Activated CD4-positive, alpha-beta T cell treated with anti-CD3 and anti-CD28 coated beads, Interleukin-2, amount 50 U/mL, for 1 hour (primary cell): ENCODE measurements around the gene GNMT.
"Not testable (repeated sequence)": the region's sequence is repeated elsewhere in the genome, so short reads cannot be mapped to it uniquely, and the experiment has no call there.

Experiments
- DNase-seq: peaks from one replicate; pipeline ENCODE4 v3.0.0-alpha.2; 2020

GNMT gene

DNA sequence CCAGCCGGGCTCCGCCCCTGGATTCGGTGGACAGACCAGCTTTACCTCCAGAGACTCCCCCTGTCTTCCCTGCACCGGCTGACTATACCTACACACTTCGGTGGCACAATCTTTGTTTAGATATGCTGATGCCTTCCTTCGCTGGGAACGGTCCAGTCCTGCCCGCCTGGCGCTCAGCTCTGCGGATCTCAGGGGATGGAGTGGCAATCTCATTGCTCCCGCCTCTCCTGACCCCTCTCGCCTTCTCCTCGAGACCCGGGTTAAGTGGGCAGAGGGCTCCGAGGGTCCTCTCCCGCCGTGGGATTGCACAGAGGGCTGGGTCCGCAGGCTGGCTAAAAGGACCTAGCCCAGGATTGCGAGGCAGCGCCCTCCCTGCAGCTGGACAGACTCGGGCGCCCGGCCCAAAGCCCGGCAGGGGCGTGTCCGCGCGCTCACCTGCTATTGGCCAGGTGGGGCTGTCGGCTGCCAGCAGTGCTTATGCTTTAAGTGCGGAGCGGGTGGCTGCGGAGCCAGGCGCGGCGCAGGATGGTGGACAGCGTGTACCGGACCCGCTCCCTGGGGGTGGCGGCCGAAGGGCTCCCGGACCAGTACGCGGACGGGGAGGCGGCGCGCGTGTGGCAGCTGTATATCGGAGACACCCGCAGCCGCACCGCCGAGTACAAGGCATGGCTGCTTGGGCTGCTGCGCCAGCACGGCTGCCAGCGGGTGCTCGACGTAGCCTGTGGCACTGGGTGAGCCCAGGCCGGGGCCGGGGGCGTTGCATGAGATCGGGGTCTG, at the start of gene GNMT:
Gene GNMT, plus strand, starts transcription at position 512 of the 777 bp plus-strand sequence. Its CDS starts 14 bp downstream, at position 526.
- DNase-seq: peak; percentile 31

DNA sequence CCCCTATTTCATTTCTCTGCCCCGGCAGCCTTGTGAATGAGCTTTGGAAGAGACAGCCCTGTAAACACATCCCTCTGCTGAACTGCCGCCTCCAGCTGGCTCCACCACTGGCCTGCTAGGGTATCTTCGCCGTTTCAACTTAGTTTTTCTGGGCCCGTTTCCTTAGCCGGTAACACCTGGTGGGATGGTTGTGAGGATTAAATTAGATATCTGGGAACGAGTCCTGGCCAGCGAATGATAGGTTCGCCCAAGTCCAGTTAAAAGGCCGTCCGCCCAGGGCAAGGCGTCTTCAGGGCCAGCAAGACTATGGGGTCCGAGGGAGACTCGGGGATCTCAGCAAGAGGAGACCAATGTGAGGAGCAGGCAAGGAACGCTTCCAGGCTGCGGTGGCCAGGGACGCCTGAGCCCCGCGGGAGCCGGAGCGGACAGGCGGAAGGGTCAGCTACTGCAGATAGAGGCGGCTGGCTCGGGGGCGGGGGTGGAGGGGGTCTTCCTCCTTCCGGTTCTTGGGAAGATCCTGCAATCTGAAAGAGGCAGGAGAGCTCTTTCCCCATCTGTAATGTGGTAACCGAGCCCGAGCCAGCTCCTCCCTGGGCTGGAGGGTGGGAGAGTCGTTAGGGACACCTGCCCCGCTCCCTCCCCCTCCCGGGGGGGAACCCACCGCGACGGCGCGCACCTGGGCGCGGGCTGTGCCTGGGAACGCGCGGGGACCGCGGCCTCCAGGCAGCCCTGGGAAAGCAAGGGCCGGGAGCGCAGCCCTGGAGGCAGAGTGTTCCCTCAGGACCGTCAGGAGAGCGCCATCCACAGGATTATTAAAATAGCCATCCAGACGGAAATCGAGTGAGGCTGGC, 49.2 kb upstream of the GNMT start:
- no peak for DNase-seq

DNA sequence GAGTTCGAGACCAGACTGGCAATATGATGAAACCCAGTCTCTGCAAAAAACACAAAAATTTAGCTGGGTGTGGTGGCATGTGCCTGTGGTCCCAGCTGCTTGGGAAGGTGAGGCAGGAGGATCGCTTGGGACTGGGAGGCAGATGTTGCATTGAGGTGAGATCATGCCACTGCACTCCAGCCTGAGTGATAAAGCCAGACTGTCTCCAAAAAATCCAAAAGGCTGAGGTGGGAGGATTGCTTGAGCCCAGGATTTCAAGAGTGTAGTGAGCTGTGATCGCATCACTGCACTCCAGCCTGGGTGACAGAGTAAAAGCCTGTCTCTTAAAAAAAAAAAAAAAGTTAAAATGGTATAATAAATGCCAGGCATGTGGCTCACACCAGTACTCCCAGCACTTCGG, 46.0 kb upstream of the GNMT start:
- no peak for DNase-seq

DNA sequence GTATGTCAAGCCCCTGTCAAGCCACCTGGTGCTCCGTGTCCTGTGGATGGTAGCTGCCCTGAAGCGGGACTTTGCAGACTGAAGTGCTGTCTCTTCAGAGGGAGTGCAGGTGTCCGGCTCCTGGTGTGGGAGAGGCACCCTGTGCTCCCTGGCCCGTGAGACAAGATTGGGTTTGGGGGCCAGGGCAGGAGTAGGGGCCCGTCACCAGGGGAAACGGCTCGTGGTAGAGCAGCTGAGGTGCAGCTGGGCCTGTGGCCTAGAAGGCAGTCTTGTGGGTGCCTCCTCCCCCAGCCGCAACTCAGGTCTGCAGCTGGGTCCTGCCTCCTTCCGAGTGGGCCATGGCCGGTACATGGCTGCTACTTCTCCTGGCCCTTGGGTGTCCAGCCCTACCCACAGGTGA, 44.8 kb upstream of the GNMT start, which contains the start of gene PTCRA:
Gene PTCRA, plus strand, starts transcription at position 322 of the 400 bp plus-strand sequence. Its CDS starts 17 bp downstream, at position 339.
- no peak for DNase-seq

DNA sequence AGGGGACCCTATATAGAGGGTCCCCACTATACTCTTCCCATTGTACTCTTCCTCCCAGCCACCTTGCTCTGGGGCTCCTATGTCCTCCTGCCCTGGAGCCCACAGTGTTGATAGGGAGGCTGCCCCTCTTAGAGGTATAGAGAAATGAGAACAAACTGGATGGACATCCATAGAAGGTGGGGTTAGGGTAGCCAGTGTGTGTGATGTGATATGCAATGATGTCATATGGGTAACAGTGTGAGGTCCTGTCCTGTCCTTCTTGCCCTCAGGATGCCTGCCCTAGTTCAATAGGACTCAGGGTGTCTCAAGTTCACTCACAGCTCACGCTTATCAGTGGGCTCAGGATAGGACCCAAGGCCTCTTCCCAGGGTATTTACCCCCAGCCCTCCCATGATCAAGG, 44.3 kb upstream of the GNMT start:
- no peak for DNase-seq

DNA sequence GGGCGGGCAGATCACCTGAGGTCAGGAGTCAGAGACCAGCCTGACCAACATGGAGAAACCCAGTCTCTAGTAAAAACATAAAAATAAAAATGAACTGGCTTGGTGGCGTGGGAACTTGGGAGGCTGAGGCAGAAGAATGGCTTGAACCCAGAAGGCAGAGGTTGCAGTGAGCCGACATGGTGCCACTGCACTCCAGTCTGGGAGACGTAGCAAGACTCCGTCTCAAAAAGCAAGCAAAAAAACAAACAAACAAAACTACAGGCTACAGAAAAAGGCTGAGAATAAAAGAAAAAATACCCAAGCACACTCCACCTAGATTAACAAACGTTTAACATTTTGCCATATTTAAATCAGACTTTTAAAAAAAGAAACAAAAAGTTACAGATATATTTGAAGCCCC, 38.8 kb upstream of the GNMT start:
- no peak for DNase-seq

DNA sequence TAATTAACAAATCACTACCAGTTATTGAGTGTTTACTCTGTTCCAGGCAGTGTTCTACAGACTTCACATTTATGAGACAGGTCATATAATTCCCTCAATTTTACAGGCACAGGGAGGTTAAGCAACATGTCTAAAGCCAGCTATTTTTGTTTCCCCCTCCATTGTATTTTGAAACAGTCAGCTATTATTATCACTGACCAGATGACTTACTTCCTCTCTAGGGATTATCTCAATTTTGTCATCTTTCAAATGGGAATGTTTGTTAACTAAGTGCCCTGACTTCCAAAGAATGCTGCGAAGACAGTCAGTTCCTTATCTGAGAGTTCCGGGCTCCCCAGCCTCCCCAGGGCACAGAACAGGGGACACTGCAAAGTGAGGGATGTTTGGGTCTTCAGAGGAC, 36.9 kb upstream of the GNMT start:
- DNase-seq: no peak

DNA sequence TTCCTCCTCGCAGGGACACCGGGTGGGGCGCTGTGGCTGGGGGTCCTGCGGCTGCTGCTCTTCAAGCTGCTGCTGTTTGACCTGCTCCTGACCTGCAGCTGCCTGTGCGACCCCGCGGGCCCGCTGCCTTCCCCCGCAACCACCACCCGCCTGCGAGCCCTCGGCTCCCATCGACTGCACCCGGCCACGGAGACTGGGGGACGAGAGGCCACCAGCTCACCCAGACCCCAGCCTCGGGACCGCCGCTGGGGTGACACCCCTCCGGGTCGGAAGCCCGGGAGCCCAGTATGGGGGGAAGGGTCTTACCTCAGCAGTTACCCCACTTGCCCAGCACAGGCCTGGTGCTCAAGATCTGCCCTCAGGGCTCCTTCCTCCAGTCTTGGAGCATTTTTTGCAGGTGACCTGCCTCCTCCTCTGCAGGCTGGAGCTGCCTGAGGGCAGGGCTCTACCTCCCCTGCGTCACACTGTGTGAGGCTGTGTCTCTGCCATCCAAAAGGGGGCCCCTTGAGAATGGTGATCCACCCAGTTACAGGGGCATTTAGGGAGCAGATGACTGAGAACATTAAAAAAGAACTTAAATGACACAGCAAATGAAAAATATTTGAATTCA, 35.2 kb upstream of the GNMT start:
- no peak for DNase-seq

DNA sequence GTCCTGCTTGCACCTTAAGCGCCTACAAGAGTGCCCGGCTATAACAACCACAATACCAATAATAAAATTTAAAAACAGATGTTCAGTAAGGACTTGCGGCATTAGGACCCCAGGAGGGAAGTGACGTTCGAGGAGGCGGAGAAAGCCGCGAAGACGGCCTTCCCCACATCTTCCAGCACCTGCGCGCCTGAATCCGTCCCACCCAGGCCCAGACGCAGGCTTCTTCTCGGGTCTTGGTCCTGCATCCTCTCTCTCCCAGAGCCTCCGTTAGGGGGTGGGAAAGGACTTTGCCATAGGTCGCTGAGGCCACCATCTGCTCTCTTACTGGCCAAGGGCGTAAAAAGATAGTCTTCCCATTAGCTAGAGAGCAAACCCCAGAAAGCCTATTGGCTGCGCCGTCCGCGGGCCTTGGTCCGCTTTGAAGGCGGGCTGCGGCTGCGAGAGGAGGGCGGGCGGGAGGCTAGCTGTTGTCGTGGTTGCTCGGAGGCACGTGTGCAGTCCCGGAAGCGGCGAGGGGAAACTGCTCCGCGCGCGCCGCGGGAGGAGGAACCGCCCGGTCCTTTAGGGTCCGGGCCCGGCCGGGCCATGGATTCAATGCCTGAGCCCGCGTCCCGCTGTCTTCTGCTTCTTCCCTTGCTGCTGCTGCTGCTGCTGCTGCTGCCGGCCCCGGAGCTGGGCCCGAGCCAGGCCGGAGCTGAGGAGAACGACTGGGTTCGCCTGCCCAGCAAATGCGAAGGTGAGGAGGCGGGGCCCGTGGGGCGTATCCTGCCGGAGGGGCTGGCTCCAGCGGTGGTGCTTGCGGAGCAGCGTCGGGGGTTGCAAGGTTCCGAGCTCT, 31.4 kb upstream of the GNMT start, which contains the start of gene CNPY3:
Gene CNPY3, plus strand, starts transcription at position 495 of the 835 bp plus-strand sequence. Its CDS starts 91 bp downstream, at position 586.
- peak; percentile 94 for DNase-seq

DNA sequence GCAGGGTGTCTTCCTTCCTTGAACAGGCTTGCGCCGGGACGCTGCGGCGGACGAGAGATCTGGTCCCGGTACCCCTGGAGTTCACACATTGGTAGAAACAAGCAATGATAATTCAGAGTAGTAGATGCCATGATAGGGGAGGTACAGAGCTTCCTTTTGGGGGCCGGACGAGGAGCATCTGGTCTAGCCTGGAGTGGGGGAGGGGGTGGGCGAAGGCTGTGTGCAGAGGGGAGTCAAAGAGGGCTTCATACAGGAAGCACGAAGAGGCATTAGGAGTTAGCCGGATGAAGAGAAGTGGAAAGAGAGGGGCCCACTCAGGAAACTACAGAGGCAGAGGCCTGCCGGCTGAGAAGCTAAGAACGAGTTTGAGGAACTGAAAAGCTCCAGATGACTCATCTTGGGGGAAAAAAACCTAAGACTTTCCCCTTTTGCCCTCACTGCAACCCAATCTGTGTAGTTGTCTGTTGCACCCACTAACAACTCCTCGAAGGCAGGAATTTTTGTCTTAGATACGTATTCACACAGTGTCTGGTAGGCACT, 30.7 kb upstream of the GNMT start:
- DNase-seq: peak; percentile 43

DNA sequence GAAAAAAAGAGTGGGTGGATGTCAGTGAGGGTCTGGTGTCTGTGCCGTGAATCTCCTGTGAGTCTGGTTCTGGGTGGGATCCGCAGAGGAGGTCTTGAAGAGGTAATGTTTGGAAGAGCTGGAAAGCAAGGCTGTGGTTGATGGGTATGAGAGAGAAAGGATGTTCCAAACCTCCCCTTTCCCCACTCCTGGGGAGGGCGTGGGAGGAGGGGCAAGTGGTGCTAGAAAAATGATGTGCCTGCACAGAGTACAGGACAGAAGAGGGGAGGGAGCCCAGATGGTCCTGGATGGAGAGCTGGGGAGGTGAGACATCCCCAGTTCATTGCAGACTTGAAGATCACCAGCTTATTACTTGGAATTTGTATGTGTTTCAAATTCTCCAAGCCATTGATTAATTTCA, 28.1 kb upstream of the GNMT start:
- no peak for DNase-seq

DNA sequence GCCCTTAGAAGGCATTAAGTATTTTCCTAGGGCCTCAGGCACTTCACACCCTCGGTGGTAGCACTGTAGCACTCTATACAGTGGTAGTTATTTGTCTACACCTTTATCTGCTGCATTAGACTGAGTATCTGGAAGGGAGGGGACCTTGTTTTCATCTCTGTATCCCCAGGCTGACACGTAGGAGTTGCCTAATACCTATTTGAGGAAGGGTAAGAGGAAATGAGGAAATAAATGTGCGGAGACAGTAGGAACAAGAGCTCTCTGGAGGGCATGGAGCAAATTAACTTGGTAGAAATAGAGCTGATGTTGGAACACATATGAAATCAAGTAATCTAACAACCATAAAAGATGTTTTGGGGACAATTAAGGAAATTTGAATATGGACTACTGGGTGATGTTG, 27.3 kb upstream of the GNMT start:
- DNase-seq: no peak

DNA sequence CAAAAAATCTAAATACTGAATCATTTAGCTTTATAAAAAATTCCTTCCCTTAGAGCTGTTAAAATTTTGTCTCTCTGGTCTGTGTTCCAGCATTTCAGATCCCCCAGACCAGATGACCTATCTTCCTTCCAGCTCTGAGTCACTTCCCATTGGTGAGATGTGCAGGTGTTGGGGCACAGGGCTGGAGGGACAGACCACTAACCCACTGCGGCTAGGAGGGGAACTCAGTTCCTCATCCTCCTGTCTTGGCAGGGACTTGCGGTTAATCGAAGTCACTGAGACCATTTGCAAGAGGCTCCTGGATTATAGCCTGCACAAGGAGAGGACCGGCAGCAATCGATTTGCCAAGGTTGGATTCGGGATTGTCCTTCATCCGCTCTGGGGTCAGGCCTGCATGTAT, 25.2 kb upstream of the GNMT start:
- DNase-seq: no peak

DNA sequence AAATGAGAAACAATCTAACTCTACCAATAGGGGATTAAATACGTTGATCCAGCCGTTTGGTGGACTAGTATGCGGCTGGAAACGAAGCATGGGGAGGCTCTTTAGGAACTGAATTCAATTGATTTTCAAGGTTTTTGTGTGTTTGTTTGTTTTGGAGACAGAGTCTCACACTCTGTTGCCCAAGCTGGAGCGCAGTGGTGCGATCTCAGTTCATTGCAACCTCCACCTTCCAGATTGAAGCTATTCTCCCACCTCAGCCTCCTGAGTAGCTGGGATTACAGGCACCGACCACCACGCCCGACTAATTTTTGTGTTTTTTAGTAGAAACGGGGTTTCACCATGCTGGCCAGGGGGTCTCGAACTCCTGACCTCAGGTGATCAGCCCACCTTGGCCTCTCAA, 24.2 kb upstream of the GNMT start:
- DNase-seq: no peak

DNA sequence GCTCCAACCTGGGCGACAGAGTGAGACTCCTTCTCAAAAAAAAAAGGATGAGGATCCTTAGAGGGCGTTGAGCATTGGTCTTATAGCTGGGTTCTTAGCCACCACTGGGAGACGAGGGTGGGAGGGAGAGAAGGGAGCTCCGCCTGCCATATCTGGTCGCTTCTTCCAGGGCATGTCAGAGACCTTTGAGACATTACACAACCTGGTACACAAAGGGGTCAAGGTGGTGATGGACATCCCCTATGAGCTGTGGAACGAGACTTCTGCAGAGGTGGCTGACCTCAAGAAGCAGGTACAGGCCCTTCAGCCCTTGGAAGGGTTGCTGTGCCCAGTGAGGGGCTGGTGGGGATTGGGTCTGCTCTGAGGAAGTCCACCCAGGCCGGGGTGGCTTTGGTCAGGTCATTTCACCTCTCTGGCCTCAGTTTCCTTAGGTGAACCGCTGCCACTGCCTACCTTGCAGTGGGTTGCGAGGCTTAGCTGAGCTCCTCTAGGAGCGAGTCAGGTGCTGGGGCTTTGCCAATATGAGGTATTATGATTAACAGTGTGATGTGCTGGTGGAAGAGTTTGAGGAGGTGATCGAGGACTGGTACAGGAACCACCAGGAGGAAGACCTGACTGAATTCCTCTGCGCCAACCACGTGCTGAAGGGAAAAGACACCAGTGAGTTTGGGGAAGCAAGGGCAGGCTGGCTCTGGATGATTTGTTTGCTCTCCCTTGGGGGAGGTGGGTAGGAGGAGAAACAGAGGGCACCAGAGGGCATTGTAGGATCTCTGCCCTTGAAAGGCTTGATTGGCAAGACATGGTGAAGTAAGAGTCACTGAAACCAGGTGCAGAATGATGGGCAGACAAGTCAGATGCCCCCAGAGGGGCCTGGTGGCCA, 22.8 kb upstream of the GNMT start:
- no peak for DNase-seq

DNA sequence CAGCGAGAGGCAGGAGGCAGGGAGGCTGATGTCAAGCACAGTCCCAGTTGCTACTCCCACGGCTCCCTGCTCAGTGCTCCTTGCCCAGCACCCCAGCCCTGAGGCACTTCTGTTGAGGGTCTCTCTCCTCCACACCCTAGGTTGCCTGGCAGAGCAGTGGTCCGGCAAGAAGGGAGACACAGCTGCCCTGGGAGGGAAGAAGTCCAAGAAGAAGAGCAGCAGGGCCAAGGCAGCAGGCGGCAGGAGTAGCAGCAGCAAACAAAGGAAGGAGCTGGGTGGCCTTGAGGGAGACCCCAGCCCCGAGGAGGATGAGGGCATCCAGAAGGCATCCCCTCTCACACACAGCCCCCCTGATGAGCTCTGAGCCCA, 22.1 kb upstream of the GNMT start:
- no peak for DNase-seq

DNA sequence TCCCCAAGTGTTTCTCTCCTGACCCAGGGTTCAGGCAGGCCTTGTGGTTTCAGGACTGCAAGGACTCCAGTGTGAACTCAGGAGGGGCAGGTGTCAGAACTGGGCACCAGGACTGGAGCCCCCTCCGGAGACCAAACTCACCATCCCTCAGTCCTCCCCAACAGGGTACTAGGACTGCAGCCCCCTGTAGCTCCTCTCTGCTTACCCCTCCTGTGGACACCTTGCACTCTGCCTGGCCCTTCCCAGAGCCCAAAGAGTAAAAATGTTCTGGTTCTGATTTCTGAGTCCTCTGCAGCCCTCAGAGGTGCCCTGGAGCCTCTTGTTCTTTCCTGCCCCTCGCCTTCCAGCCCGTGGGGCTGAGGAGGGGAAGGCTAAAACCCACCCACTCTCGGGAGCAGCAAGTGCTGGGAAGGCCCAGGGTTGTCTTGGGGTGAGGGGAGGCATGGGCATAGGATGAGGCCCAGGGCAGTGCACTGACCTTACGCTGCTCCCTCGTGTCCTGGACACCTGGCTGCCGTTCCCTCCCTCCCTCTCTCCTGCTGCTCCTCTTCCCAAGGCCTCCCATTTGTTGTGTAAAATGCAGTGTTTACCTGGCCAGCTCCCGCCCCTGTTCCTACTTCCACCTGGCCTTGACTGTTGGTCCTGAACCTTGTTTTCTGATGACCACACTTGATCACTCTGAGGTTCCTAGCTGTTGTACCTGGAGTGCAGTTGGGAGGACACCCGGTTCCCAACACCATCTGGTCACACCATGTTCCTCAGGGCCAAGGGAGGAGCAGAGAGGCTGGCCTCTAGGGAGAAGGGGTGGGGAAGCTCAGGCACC, 21.4 kb upstream of the GNMT start:
- no peak for DNase-seq

DNA sequence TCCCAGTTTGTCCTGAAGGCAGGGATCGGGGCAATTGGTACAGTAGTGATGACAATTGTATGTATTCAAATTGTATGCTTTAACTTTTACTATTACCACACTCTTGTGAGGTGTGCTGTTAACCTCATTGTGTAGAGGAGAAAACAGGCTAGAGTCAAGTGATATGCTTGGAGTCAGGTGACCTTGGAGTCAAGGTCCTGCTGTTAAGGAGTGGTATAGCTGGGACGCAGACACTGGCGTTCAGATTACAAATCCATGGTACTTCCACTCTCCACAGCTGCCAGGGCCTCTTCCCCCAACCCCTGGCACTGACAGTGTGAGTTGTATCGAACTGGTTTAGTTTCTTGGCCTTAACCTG, 20.8 kb upstream of the GNMT start:
- DNase-seq: no peak

DNA sequence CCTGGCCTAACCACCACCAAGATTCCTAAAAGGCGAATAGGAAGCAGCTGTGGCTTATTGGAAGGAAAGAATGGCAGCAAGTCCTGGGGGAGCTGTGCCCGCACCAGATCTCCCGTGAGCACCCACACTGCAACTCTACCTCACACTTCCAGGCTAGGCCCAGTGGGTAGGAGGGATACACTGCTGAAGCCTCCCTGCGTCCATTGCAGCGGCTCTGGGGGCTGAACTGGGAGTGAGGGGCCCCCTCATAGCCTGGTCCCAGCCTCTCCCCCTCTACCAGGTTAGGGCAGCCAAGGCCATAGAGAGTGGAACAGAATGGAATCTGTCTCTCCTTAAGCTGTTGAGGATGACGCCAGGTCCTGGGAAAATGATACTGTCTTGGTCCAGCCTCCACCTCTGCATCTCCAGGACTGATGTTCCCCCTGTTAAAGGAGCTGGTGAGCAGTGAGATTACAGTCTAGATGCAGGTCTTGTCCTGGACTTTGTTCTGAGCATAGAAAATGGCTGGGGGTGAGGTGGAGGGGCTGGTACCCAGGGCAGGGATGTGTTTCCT, 20.0 kb upstream of the GNMT start:
- DNase-seq: no peak

DNA sequence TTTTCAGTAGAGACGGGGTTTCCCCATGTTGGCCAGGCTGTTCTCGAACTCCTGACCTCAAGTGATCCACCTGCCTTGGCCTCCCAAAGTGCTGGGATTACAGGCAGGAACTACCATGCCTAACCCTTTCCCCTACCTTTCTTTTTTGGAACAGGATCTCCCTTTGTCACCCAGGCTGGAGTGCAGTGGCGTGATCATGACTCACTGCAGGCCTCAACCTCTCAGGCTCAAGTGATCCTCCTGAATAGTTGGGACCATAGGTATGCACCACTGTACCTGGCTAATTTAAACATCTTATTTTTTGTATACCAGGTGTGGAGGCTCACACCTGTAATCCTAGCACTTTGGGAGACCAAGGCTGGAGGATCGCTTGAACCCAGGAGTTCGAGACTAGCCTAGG, 19.2 kb upstream of the GNMT start:
- DNase-seq: not testable (repeated sequence)
